Keratinocyte (primary cell): ENCODE measurements around the gene BSPRY. TPM values are rescaled to one million over a fixed set of nuclear protein-coding genes. Genes with fewer than 3 reads are reported as not detected.

ENCODE experiments used
- DNase-seq: peaks from one replicate; pipeline ENCODE4 v3.0.0-alpha.2; 2011; ENCODE audit warnings: low read depth, missing footprints, low spot score
- FAIRE-seq: peaks from 2 replicates; lab custom pipeline; 2011; peaks lifted over from hg19 to GRCh38; lab: Jason Lieb, UNC
- H2AFZ ChIP-seq: 2 replicates; pipeline ENCODE4 v1.6.0; 2012; ENCODE audit warnings: low read length, control low read depth, inconsistent platforms; ENCODE audit not compliant: control insufficient read depth
- H3K27ac ChIP-seq: 2 replicates; pipeline ENCODE4 v1.5.1; 2011; ENCODE audit warnings: low read length; ENCODE audit not compliant: control insufficient read depth, insufficient read depth
- H3K27me3 ChIP-seq: 3 replicates; pipeline ENCODE4 v1.6.0; 2011; ENCODE audit warnings: low read length; ENCODE audit not compliant: control insufficient read depth, insufficient read depth; ENCODE audit errors: extremely low read depth
- H3K36me3 ChIP-seq, 2 experiments: 2 replicates in 1 of 2; 3 replicates in 1 of 2; pipeline ENCODE4 v1.5.1; 2011; ENCODE audit warnings: low read length in 2 of 2, mild to moderate bottlenecking in 1 of 2; ENCODE audit not compliant: control insufficient read depth in 2 of 2, insufficient read depth in 2 of 2; ENCODE audit errors: extremely low read depth in 1 of 2
- H3K4me1 ChIP-seq: 3 replicates; pipeline ENCODE4 v1.5.1; 2011; ENCODE audit warnings: low read length; ENCODE audit not compliant: control insufficient read depth, insufficient read depth; ENCODE audit errors: extremely low read depth
- H3K4me2 ChIP-seq: 3 replicates; pipeline ENCODE4 v1.6.0; 2011; ENCODE audit warnings: low read depth, low read length; ENCODE audit not compliant: control insufficient read depth, insufficient read depth; ENCODE audit errors: extremely low read depth
- H3K4me3 ChIP-seq, 3 experiments: fragments of 200-600 bp in 1 of 3; sonication (generic) in 1 of 3; 2 replicates in 2 of 3; 3 replicates in 1 of 3; pipeline ENCODE4 v1.5.1; 2011 to 2016; ENCODE audit warnings: low read length in 3 of 3, mild to moderate bottlenecking in 3 of 3, control low read depth in 2 of 3, inconsistent platforms in 1 of 3, low read depth in 1 of 3, mixed read lengths in 1 of 3, mixed run types in 1 of 3, moderate library complexity in 1 of 3; ENCODE audit not compliant: control insufficient read depth in 2 of 3, insufficient read depth in 2 of 3; ENCODE audit errors: extremely low read depth in 1 of 3
- H3K79me2 ChIP-seq: 2 replicates; pipeline ENCODE4 v1.6.0; 2012; ENCODE audit warnings: low read length; ENCODE audit not compliant: control insufficient read depth, insufficient read depth
- H3K9ac ChIP-seq: 3 replicates; pipeline ENCODE4 v1.6.0; 2011; ENCODE audit warnings: low read length; ENCODE audit not compliant: control insufficient read depth, insufficient read depth; ENCODE audit errors: extremely low read depth
- H3K9me1 ChIP-seq: 3 replicates; pipeline ENCODE4 v1.6.0; 2011; ENCODE audit warnings: low read length; ENCODE audit not compliant: control insufficient read depth, insufficient read depth; ENCODE audit errors: extremely low read depth
- H3K9me3 ChIP-seq: 2 replicates; pipeline ENCODE4 v1.5.1; 2012; ENCODE audit warnings: low read depth, low read length; ENCODE audit not compliant: control insufficient read depth
- H4K20me1 ChIP-seq: 3 replicates; pipeline ENCODE4 v1.6.0; 2011; ENCODE audit warnings: low read length; ENCODE audit not compliant: control insufficient read depth, insufficient read depth; ENCODE audit errors: extremely low read depth
- CTCF ChIP-seq, 3 experiments: IDR thresholded peaks in 1 of 3; conservative IDR thresholded peaks in 1 of 3; optimal IDR thresholded peaks in 1 of 3; 2 replicates in 2 of 3; 3 replicates in 1 of 3; pipeline versions ENCODE3 to v1.5.1; 2011; ENCODE audit warnings: low read length in 3 of 3, mild to moderate bottlenecking in 3 of 3, moderate library complexity in 2 of 3, control low read depth in 1 of 3, inconsistent platforms in 1 of 3; ENCODE audit not compliant: insufficient read depth in 2 of 3; ENCODE audit errors: extremely low read depth in 1 of 3
- EZH2 ChIP-seq: IDR thresholded peaks from one replicate; pipeline ENCODE4 v1.6.1; 2012; ENCODE audit warnings: inconsistent platforms, mild to moderate bottlenecking, low read length, moderate library complexity
- dilution Hi-C: fragments of 300-500 bp; cut with MboI; formaldehyde crosslinking; loops from one replicate; pipeline ENCODE4 v1.7.0; 2020; ENCODE audit warnings: low sequenced_read_pairs; ENCODE audit not compliant: extremely low pct_ligation_motif_present
- polyA plus RNA-seq, 5 experiments: library from polyadenylated mRNA; depleted of rRNA in 3 of 5; stranded (reverse) in 3 of 5; stranded (forward) in 1 of 5; unstranded in 1 of 5; fragments of >200 nt; gene quantifications; 1 replicate in 1 of 5; 2 replicates in 3 of 5; 3 replicates in 1 of 5; pipeline versions ENCODE4 v1.2.1 to v1.2.3, GENCODE V29; 2011 to 2012; ENCODE audit warnings: missing spikeins in 2 of 5, low read depth in 1 of 5, low replicate concordance in 1 of 5

BSPRY gene
- polyA plus RNA-seq, 1 donor (not counting 4 experiments of a cell fraction or from before 2014, with no cell fraction given): 0.41 TPM

DNA sequence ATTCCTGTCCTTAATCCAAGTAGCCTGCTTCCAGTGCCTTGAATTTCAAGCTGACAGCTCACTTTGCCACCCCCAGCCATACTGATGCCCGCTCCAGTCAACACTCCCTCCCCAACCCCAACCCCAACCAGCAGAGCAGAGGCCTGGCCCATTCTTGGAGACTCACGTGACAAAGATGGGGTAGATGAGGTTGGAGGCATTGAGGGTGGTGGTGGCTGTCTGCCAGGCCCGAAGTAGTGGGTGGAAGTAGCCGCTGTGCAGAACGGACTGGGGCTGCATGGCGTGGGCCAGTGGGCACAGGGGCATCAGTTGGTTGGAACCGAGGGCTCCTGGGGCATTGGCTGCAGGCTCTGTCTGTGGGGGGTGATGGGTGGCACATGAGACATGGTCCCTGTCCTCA, 43.9 kb downstream of the BSPRY start:
- no peak for TF ChIP-seq CTCF (optimal IDR thresholded peaks at IDR 0.05 in 1 of 3, IDR thresholded peaks at IDR 0.05 in 1 of 3, conservative IDR thresholded peaks at IDR 0.05 in 1 of 3; ENCODE audit: extremely low read depth in 1 of 3, insufficient read depth in 2 of 3, low read length in 3 of 3)
- no peak for TF ChIP-seq EZH2
- Histone ChIP-seq H3K4me1 (peaks cover 6% of the 10 kb centered on the region), H4K20me1 (no peaks in the 10 kb centered on the region), H3K79me2 (no peaks in the 10 kb centered on the region), H2AFZ (no peak overlapping the region), H3K9me3 (no peaks in the 10 kb centered on the region), H3K4me2 (no peak overlapping the region), H3K27me3 (no peaks in the 10 kb centered on the region), H3K27ac (no peak overlapping the region), H3K9ac (no peak overlapping the region), H3K4me3 (no peak overlapping the region), H3K9me1 (no peaks in the 10 kb centered on the region), H3K36me3 (peaks cover 3 to 16% of the 10 kb centered on the region in 2 experiments)
- DNase-seq (no peak), FAIRE-seq (no peak)
- dilution Hi-C loops: no loop called here

DNA sequence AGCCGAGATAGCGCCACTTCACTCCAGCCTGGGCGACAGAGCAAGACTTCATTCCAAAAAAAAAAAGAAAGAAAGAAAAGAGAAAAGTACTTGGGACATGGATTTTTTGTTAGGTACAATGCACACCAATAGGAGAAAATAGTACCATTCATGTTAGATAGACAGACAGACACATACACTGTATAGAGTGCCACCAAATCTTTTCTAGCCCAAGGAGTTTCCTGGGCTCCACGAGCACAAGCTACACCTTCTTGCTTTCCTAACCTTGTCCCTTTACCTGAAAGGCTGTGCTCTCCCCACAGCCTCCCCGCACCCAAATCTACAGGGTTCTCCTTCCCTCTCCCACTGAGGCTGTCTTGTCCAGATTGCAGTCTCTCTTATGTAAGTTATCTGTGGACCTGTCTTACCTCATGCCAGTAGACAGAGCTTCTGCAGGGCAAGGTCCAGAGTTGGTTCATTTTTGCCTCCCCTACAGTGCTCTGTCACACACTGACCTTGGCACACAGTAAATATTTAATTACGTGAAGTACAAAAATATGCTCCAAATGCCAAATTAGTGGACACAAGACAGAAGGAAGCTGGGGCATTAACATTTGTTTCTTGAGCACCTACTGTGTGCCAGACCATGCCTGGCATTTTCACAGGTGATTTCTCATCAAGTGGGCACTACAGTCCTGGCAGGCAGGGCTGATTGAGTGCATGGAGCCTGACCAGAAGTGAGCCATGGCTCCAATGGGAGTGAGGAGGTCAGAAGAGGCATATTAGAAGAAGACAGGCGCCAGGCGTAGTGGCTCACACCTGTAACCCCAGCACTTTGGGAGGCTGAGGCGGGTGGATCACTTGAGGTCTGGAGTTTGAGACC, 45.9 kb downstream of the BSPRY start:
- dilution Hi-C loops: no loop called here
- peaks cover 3 to 9% of the 10 kb centered on the region in 2 experiments for H3K36me3 ChIP-seq
- H3K79me2 ChIP-seq: no peaks in the 10 kb centered on the region
- FAIRE-seq (no peak), DNase-seq (no peak)
- H3K9me3 ChIP-seq: no peaks in the 10 kb centered on the region
- H3K4me3 ChIP-seq: no peak overlapping the region
- TF ChIP-seq CTCF (optimal IDR thresholded peaks at IDR 0.05 in 1 of 3, IDR thresholded peaks at IDR 0.05 in 1 of 3, conservative IDR thresholded peaks at IDR 0.05 in 1 of 3; ENCODE audit: extremely low read depth in 1 of 3, insufficient read depth in 2 of 3, low read length in 3 of 3) (no peak), EZH2 (no peak)
- H3K9ac ChIP-seq: no peak overlapping the region
- H4K20me1 ChIP-seq: no peaks in the 10 kb centered on the region
- no peak overlapping the region for H2AFZ ChIP-seq
- no peaks in the 10 kb centered on the region for H3K27me3 ChIP-seq
- H3K27ac ChIP-seq: no peak overlapping the region
- no peaks in the 10 kb centered on the region for H3K9me1 ChIP-seq
- peaks cover 17% of the 10 kb centered on the region for H3K4me1 ChIP-seq
- H3K4me2 ChIP-seq: no peak overlapping the region
